Lung (tissue), 16 donors: ENCODE measurements around the gene HNRNPDL. TPM values are rescaled to one million over a fixed set of nuclear protein-coding genes. Genes with fewer than 3 reads are reported as not detected.
A peak's percentile ranks its signal among the peaks of the same experiment; 100 is the strongest.
"Not testable (repeated sequence)": the region's sequence is repeated elsewhere in the genome, so short reads cannot be mapped to it uniquely, and the experiment has no call there.

ENCODE experiments used
- ATAC-seq: fragments of 200-7000 bp; cut with Tn5 transposase; one replicate; pipeline ENCODE4 v1.9.1; 2020; ENCODE audit warnings: moderate number of reproducible peaks; ENCODE audit not compliant: insufficient read depth, low FRiP score
- DNase-seq, 3 donors: peaks; one replicate each; pipeline ENCODE4 v3.0.0-alpha.2; 2013 to 2017
- H3K27ac ChIP-seq, 2 donors: one replicate each; pipeline ENCODE4 v1.5.1; 2013; ENCODE audit warnings: mild to moderate bottlenecking in 2 of 2, moderate library complexity in 2 of 2, control low read depth in 1 of 2, inconsistent platforms in 1 of 2, low read depth in 1 of 2, low read length in 1 of 2
- H3K27me3 ChIP-seq, 3 donors: one replicate each; pipeline ENCODE4 v1.5.1; 2013; ENCODE audit warnings: low read length in 2 of 3; ENCODE audit not compliant: control insufficient read depth in 3 of 3, insufficient read depth in 3 of 3
- H3K36me3 ChIP-seq, 4 donors: one replicate each; pipeline ENCODE4 v1.5.1; 2013; ENCODE audit warnings: low read length in 4 of 4, mild to moderate bottlenecking in 1 of 4, moderate library complexity in 1 of 4; ENCODE audit not compliant: control insufficient read depth in 4 of 4, insufficient read depth in 4 of 4
- H3K4me1 ChIP-seq, 5 donors: one replicate each; pipeline ENCODE4 v1.5.1; 2013; ENCODE audit warnings: low read length in 5 of 5, mild to moderate bottlenecking in 2 of 5, moderate library complexity in 1 of 5; ENCODE audit not compliant: control insufficient read depth in 5 of 5, insufficient read depth in 5 of 5
- H3K4me3 ChIP-seq: one replicate; pipeline ENCODE4 v1.5.1; 2013; ENCODE audit warnings: mild to moderate bottlenecking, control low read depth, moderate library complexity
- H3K9ac ChIP-seq, 2 donors: one replicate each; pipeline ENCODE4 v1.5.1; 2013; ENCODE audit warnings: low read length in 2 of 2, control low read depth in 1 of 2; ENCODE audit not compliant: insufficient read depth in 1 of 2
- H3K9me3 ChIP-seq, 4 donors: one replicate each; pipeline ENCODE4 v1.5.1; 2013; ENCODE audit warnings: low read length in 3 of 4, mild to moderate bottlenecking in 1 of 4, moderate library complexity in 1 of 4; ENCODE audit not compliant: control insufficient read depth in 4 of 4, insufficient read depth in 3 of 4
- CTCF ChIP-seq: IDR thresholded peaks from 2 replicates; pipeline ENCODE4 v1.5.1; 2012; ENCODE audit warnings: mild to moderate bottlenecking; ENCODE audit errors: control extremely low read depth, extremely low read depth
- WGBS, 2 donors: extraction: QIAGEN DNeasy Blood & Tissue Kit; methylation state at CpG; one replicate each; pipeline ENCODE4 v1.1.7; 2013; 5-methylcytosine and 5-hydroxymethylcytosine counted together
- long read RNA-seq, 5 donors: transcript quantifications; one replicate each; lab custom pipeline, GENCODE V29; 2026
- polyA plus RNA-seq, 2 donors: library from polyadenylated mRNA; stranded (reverse); fragments of 200-250 nt; gene quantifications; one replicate each; pipeline ENCODE4 v1.2.1, GENCODE V29; 2013
- total RNA-seq, 2 donors: library from RNA; depleted of rRNA in 1 of 2; stranded (reverse); fragments of >200 nt in 1 of 2; gene quantifications; one replicate each; pipeline ENCODE4 v1.2.1, GENCODE V29; 2014 to 2021
- donor health status: control.
- donor health status: control.
- donor health status: Bipolar disorder and iron deficiency.
- donor health status: healthy.
- donor health status: DM: yes; HTN: yes; CAD: no.

The HNRNPDL gene
- 100 to 1,000 TPM; 228 to 257 TPM for total RNA-seq
- 100 to 1,000 TPM; 264 to 269 TPM for polyA plus RNA-seq
- long read RNA-seq, donor 1, transcript HNRNPDL-201 (8 exons, 3,781 nt): major isoform, 83 of 315 reads
- long read RNA-seq, donor 1, transcript HNRNPDL-204 (7 exons, 2,404 nt): minor isoform, 70 of 315 reads
- long read RNA-seq, donor 1, transcript HNRNPDL-202 (9 exons, 1,402 nt): minor isoform, 12 of 315 reads
- long read RNA-seq, donor 1, partial matches to known transcripts: 117 of 315 reads
- long read RNA-seq, donor 1, other reads (novel, unspliced or antisense): 30 of 315 reads
- long read RNA-seq, donor 2, transcript HNRNPDL-201 (8 exons, 3,781 nt): major isoform, 20 of 74 reads
- long read RNA-seq, donor 2, transcript HNRNPDL-204 (7 exons, 2,404 nt): minor isoform, 11 of 74 reads
- long read RNA-seq, donor 2, partial matches to known transcripts: 42 of 74 reads
- long read RNA-seq, donor 2, other reads (novel, unspliced or antisense): 0 of 74 reads
- long read RNA-seq, donor 3, transcript HNRNPDL-201 (8 exons, 3,781 nt): major isoform, 47 of 173 reads
- long read RNA-seq, donor 3, transcript HNRNPDL-204 (7 exons, 2,404 nt): minor isoform, 40 of 173 reads
- long read RNA-seq, donor 3, partial matches to known transcripts: 84 of 173 reads
- long read RNA-seq, donor 3, other reads (novel, unspliced or antisense): 0 of 173 reads
- long read RNA-seq, donor 4, transcript HNRNPDL-201 (8 exons, 3,781 nt): major isoform, 37 of 157 reads
- long read RNA-seq, donor 4, transcript HNRNPDL-204 (7 exons, 2,404 nt): minor isoform, 14 of 157 reads
- long read RNA-seq, donor 4, partial matches to known transcripts: 103 of 157 reads
- long read RNA-seq, donor 4, other reads (novel, unspliced or antisense): 0 of 157 reads
- long read RNA-seq, donor 5, transcript HNRNPDL-204 (7 exons, 2,404 nt): minor isoform, 61 of 375 reads
- long read RNA-seq, donor 5, transcript HNRNPDL-202 (9 exons, 1,402 nt): minor isoform, 5 of 375 reads
- long read RNA-seq, donor 5, transcript HNRNPDL-201 (8 exons, 3,781 nt): major isoform, 144 of 375 reads
- long read RNA-seq, donor 5, partial matches to known transcripts: 146 of 375 reads
- long read RNA-seq, donor 5, other reads (novel, unspliced or antisense): 14 of 375 reads

- Histone ChIP-seq H3K9me3 (no peaks in the 10 kb centered on the region), H3K4me3 (peak within 1 kb of the TSS; percentile 78), H3K36me3 (peaks cover 4 to 25% (median 14%) of the 10 kb centered on the region in 4 donors), H3K9ac (peak within 1 kb of the TSS; percentile 92 to 97), H3K4me1 (peaks cover 0 to 30% (median 5%) of the 10 kb centered on the region in 5 donors), H3K27me3 (no peaks in the 10 kb centered on the region), H3K27ac (peak within 1 kb of the TSS; percentile 98 to 100)
- TF ChIP-seq CTCF: no peak
- ATAC-seq (peak; percentile 85), DNase-seq (peak; percentile 97 to 98 (median 97))
- WGBS, 2 donors: 0% methylated on average over 79 to 83 of the region's 83 CpGs
These were observed at the start of gene HNRNPDL, which contains the start of gene ENOPH1 for GRCh38 chr4:82430193-82430963. TSS of gene HNRNPDL (minus strand) at chr4:82430462. CDS start at chr4:82429690, 772 bp downstream. TSS of gene ENOPH1 (plus strand) at chr4:82430590. CDS start at chr4:82430830, 240 bp downstream.

- 96 to 97% methylated on average over 14 of the region's 14 CpGs for WGBS, 2 donors
These were observed 49.3 kb upstream of the HNRNPDL start for GRCh38 chr4:82479562-82479961.

DNA sequence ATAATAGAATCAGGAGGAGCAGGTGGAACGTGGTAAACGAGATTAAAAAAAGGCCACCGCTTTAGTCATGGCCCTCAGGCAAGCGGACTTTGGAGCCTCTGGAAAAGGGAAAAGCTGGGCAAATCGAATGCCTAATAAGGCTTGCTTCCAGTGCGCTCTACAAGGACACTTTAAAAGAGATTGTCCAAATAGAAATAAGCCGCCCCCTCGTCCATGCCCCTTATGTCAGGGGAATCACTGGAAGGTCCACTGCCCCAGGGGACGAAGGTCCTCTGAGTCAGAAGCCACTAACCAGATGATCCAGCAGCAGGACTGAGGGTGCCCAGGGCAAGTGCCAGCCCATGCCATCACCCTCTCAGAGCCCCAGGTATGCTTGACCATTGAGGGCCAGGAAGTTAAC lies 47.2 kb upstream of the HNRNPDL start:
- WGBS, 2 donors: 88 to 92% methylated on average over 9 of the region's 9 CpGs
- H3K36me3 ChIP-seq, H3K9me3 ChIP-seq, ATAC-seq, H3K4me1 ChIP-seq, DNase-seq, H3K27me3 ChIP-seq, H3K27ac ChIP-seq, H3K4me3 ChIP-seq, H3K9ac ChIP-seq: not testable (repeated sequence)

More at GRCh38 chr4:82479562-82479961, 49.3 kb upstream of the HNRNPDL start:
- H3K9me3 ChIP-seq: no peaks in the 10 kb centered on the region
- TF ChIP-seq CTCF: no peak
- H3K27ac ChIP-seq: no peak overlapping the region
- H3K36me3 ChIP-seq: no peaks in the 10 kb centered on the region
- ATAC-seq (no peak), DNase-seq (no peak)
- no peaks in the 10 kb centered on the region for H3K27me3 ChIP-seq
- H3K9ac ChIP-seq: no peak overlapping the region
- no peak overlapping the region for H3K4me3 ChIP-seq
- peaks cover 0 to 2% (median 0%) of the 10 kb centered on the region in 5 donors for H3K4me1 ChIP-seq

GRCh38 chr4:82475931-82476330 lies 45.7 kb upstream of the HNRNPDL start:
- not testable (repeated sequence) for DNase-seq, H3K36me3 ChIP-seq, H3K9ac ChIP-seq, H3K27me3 ChIP-seq, H3K4me3 ChIP-seq, ATAC-seq, H3K4me1 ChIP-seq, H3K27ac ChIP-seq, H3K9me3 ChIP-seq
- WGBS, 2 donors: 91% methylated on average over 7 of the region's 7 CpGs
